GM19099 (cell line): ENCODE measurements around the gene PGK1.
A peak's percentile ranks its signal among the peaks of the same experiment; 100 is the strongest.

Experiments
- POLR2A ChIP-seq: IDR thresholded peaks from 3 replicates; pipeline ENCODE4 v1.6.1; 2011; ENCODE audit warnings: low read depth; ENCODE audit not compliant: insufficient read length; ENCODE audit errors: extremely low read depth

The PGK1 gene

GRCh38 chrX:78111140-78111931 is 7.3 kb downstream of the PGK1 start:
- no peak for TF ChIP-seq POLR2A

GRCh38 chrX:78116365-78116764 is 12.3 kb downstream of the PGK1 start:
- TF ChIP-seq POLR2A: no peak

- TF ChIP-seq POLR2A: no peak
These were observed 12.7 kb downstream of the PGK1 start for GRCh38 chrX:78116766-78117165.

GRCh38 chrX:78118628-78119027 is 14.6 kb downstream of the PGK1 start:
- TF ChIP-seq POLR2A: no peak

- TF ChIP-seq POLR2A: no peak
These were observed 15.6 kb downstream of the PGK1 start for GRCh38 chrX:78119521-78120227.

- no peak for TF ChIP-seq POLR2A
These were observed 19.1 kb downstream of the PGK1 start for GRCh38 chrX:78123190-78123589.

GRCh38 chrX:78124307-78124706 is 20.3 kb downstream of the PGK1 start:
- TF ChIP-seq POLR2A: no peak

GRCh38 chrX:78125148-78125547 is 21.1 kb downstream of the PGK1 start:
- no peak for TF ChIP-seq POLR2A

GRCh38 chrX:78129714-78130113 is 25.7 kb downstream of the PGK1 start:
- no peak for TF ChIP-seq POLR2A

GRCh38 chrX:78130396-78130795 is 26.3 kb downstream of the PGK1 start:
- no peak for TF ChIP-seq POLR2A

GRCh38 chrX:78131117-78131516 is 27.1 kb downstream of the PGK1 start:
- no peak for TF ChIP-seq POLR2A

GRCh38 chrX:78133238-78133960 is 29.4 kb downstream of the PGK1 start:
- no peak for TF ChIP-seq POLR2A

GRCh38 chrX:78139160-78140123 is 35.4 kb downstream of the PGK1 start, which contains the start of gene TAF9B:
TAF9B (minus strand) TSS chrX:78139650; CDS start chrX:78139611, 39 bp downstream.
- TF ChIP-seq POLR2A: peak; percentile 49

GRCh38 chrX:78140206-78140605 is 36.2 kb downstream of the PGK1 start:
- no peak for TF ChIP-seq POLR2A
